Suprapubic skin (tissue), 4 donors: ENCODE measurements around the gene GRID2.

Source experiments
- EP300 ChIP-seq: sonication (generic); formaldehyde crosslinking; IDR thresholded peaks from one replicate; pipeline ENCODE4 v1.6.1; 2017; ENCODE audit warnings: antibody characterized with exemption
- POLR2A ChIP-seq, 2 donors: fragments of 450-650 bp; IDR thresholded peaks; one replicate each; pipeline ENCODE4 v1.6.1; 2017; ENCODE audit warnings: antibody characterized with exemption in 2 of 2, mild to moderate bottlenecking in 2 of 2, moderate library complexity in 2 of 2
- POLR2AphosphoS5 ChIP-seq, 3 donors: sonication (generic); formaldehyde crosslinking; IDR thresholded peaks; one replicate each; pipeline ENCODE4 v1.6.1; 2017; ENCODE audit warnings: antibody characterized with exemption in 3 of 3
- TF ChIP-seq, protein P1 (sequence below), 2 donors: fragments of 200-600 bp in 1 of 2; fragments of 450-650 bp in 1 of 2; sonication (generic) in 1 of 2; IDR thresholded peaks; one replicate each; pipeline ENCODE4 v1.5.1; 2016 to 2019; ENCODE audit warnings: antibody characterized with exemption in 2 of 2, mild to moderate bottlenecking in 1 of 2, moderate library complexity in 1 of 2

DNA sequence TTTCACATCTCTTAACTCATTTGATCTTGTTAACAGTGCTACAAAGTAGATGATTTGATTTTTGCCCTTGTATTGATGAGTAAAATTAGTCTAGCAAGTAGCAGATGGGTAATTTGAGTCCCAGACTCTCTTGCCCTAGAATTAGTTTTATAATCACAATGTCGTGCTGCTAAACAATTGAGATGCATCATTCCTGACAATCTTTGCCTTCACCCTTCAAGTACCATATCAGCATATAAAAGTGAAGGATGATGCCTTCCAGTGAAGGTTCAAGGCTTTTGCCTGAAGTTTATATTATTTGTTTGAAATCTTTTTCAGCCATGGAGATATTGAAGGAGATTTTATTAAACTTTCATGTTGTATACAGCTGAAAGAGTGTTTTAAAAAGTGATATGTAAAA lies 141.4 kb downstream of the GRID2 start:
- TF ChIP-seq POLR2AphosphoS5 (IDR thresholded peaks at IDR 0.05) (no peak), POLR2A (IDR thresholded peaks at IDR 0.05) (no peak), EP300 (no peak)
- TF ChIP-seq, protein P1, sequence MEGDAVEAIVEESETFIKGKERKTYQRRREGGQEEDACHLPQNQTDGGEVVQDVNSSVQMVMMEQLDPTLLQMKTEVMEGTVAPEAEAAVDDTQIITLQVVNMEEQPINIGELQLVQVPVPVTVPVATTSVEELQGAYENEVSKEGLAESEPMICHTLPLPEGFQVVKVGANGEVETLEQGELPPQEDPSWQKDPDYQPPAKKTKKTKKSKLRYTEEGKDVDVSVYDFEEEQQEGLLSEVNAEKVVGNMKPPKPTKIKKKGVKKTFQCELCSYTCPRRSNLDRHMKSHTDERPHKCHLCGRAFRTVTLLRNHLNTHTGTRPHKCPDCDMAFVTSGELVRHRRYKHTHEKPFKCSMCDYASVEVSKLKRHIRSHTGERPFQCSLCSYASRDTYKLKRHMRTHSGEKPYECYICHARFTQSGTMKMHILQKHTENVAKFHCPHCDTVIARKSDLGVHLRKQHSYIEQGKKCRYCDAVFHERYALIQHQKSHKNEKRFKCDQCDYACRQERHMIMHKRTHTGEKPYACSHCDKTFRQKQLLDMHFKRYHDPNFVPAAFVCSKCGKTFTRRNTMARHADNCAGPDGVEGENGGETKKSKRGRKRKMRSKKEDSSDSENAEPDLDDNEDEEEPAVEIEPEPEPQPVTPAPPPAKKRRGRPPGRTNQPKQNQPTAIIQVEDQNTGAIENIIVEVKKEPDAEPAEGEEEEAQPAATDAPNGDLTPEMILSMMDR (IDR thresholded peaks at IDR 0.05): no peak
